GM18520 (cell line): ENCODE results near the gene EGFR.

ENCODE experiments used
- ATAC-seq: cut with Tn5 transposase; IDR thresholded peaks from one replicate; pipeline ENCODE4 v1.9.1; 2021; ENCODE audit not compliant: unreplicated experiment

EGFR gene

GRCh38 chr7:55121249-55121648 lies 102.4 kb downstream of the EGFR start:
- ATAC-seq = no peak

- ATAC-seq = no peak
Observed at GRCh38 chr7:55122263-55122662, 103.4 kb downstream of the EGFR start.

GRCh38 chr7:55124989-55125875 lies 106.4 kb downstream of the EGFR start:
- ATAC-seq = no peak

- no peak for ATAC-seq
Observed at GRCh38 chr7:55127135-55127551, 108.3 kb downstream of the EGFR start.

- no peak for ATAC-seq
Observed at GRCh38 chr7:55127622-55128081, 108.8 kb downstream of the EGFR start.

GRCh38 chr7:55128693-55129394 lies 110.0 kb downstream of the EGFR start:
- no peak for ATAC-seq

GRCh38 chr7:55129541-55130394 lies 111.0 kb downstream of the EGFR start:
- ATAC-seq = no peak

- no peak for ATAC-seq
Observed at GRCh38 chr7:55130395-55131141, 111.8 kb downstream of the EGFR start.

GRCh38 chr7:55131142-55131929 lies 112.5 kb downstream of the EGFR start:
- no peak for ATAC-seq

- ATAC-seq = peak; percentile 14
Observed at GRCh38 chr7:55132550-55132889, 113.7 kb downstream of the EGFR start.

- peak; percentile 65 for ATAC-seq
Observed at GRCh38 chr7:55132890-55133551, 114.2 kb downstream of the EGFR start.

- ATAC-seq = no peak
Observed at GRCh38 chr7:55133630-55134358, 115.0 kb downstream of the EGFR start.

GRCh38 chr7:55134359-55134725 lies 115.5 kb downstream of the EGFR start:
- ATAC-seq = no peak

- no peak for ATAC-seq
Observed at GRCh38 chr7:55134786-55135185, 116.0 kb downstream of the EGFR start.

GRCh38 chr7:55135462-55135861 lies 116.6 kb downstream of the EGFR start:
- no peak for ATAC-seq

- ATAC-seq = no peak
Observed at GRCh38 chr7:55138663-55139062, 119.8 kb downstream of the EGFR start.

GRCh38 chr7:55140221-55140940 lies 121.6 kb downstream of the EGFR start:
- peak; percentile 93 for ATAC-seq

GRCh38 chr7:55140941-55141278 lies 122.1 kb downstream of the EGFR start:
- ATAC-seq = peak; percentile 19
